Ovary (tissue), 3 donors: ENCODE measurements around the gene CCDC73.

Experiments used
- CTCF ChIP-seq, 3 donors: fragments of 450-650 bp in 2 of 3; fragments of 200-600 bp in 1 of 3; IDR thresholded peaks; one replicate each; pipeline versions ENCODE4 v1.5.1 to v1.8.0; 2016 to 2022; ENCODE audit warnings: antibody characterized with exemption in 3 of 3, mild to moderate bottlenecking in 1 of 3
- EP300 ChIP-seq: sonication (generic); formaldehyde crosslinking; IDR thresholded peaks from one replicate; pipeline ENCODE4 v1.6.1; 2017; ENCODE audit warnings: antibody characterized with exemption
- donor health status: DM: no; HTN: no; CAD: no.

DNA sequence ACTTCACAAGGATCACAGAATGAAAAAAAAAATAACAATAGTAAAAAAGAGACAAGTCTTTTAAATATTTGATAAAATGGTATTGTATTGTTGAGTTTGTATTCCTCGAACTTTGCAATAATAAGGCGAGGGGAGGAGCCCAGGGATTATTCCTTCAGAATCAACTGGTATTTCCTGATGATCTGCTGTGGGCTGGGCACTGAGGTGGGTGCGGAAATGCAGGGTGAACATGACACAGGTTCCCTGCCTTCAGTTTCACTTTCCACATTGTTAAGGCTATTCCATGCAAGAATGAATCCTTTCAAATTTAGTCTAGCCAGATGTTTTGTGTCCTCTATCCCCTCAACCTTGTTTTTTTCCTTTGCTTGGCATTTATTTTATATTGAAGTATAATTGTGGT, 212.9 kb downstream of the CCDC73 start:
- no peak for TF ChIP-seq EP300
- TF ChIP-seq CTCF (IDR thresholded peaks at IDR 0.05): no peak
